K562 (cell line): ENCODE data around the gene RHOC. TPM values are rescaled to one million over a fixed set of nuclear protein-coding genes. Genes with fewer than 3 reads are reported as not detected.

Experiments
- FOXJ2 ChIP-seq: fragments of 200-800 bp; sonication (Bioruptor generic); IDR thresholded peaks from 2 replicates; pipeline ENCODE4 v1.6.1; 2016; ENCODE audit warnings: missing genetic modification characterization, missing compliant biosample characterization
- GTF2F1 ChIP-seq: IDR thresholded peaks from 2 replicates; pipeline ENCODE4 v1.6.1; 2011; ENCODE audit warnings: low read depth, low read length, improper control_type of control experiment
- IFI16 ChIP-seq: fragments of 250-450 bp; sonication (Bioruptor Pico); IDR thresholded peaks from 2 replicates; pipeline ENCODE4 v2.1.2; 2022; ENCODE audit warnings: mild to moderate bottlenecking, inconsistent platforms
- L3MBTL2 ChIP-seq: fragments of 450-650 bp; IDR thresholded peaks from 2 replicates; pipeline ENCODE4 v1.6.1; 2016; ENCODE audit warnings: mild to moderate bottlenecking, moderate library complexity
- NFIX ChIP-seq: fragments of 250-450 bp; sonication (Bioruptor Pico); IDR thresholded peaks from 2 replicates; pipeline ENCODE4 v1.4.0; 2020; ENCODE audit warnings: low read depth, mild to moderate bottlenecking, moderate library complexity
- ZFP1 ChIP-seq: fragments of 450-650 bp; formaldehyde crosslinking; IDR thresholded peaks from 2 replicates; pipeline ENCODE4 v1.4.0; 2020; ENCODE audit warnings: mild to moderate bottlenecking, mixed read lengths
- ZKSCAN3 ChIP-seq: fragments of 250-450 bp; sonication (Bioruptor Pico); IDR thresholded peaks from 2 replicates; pipeline ENCODE4 v1.4.0; 2020
- ZNF239 ChIP-seq: fragments of 250-450 bp; sonication (Bioruptor Pico); IDR thresholded peaks from 2 replicates; pipeline ENCODE4 v1.4.0; 2020; ENCODE audit warnings: mild to moderate bottlenecking
- polyA plus RNA-seq, 8 experiments: library from polyadenylated mRNA; depleted of rRNA in 4 of 8; stranded (reverse) in 5 of 8; unstranded in 3 of 8; fragments of >200 nt; fragmentation: Nextera tagmentation in 2 of 8; fragmentation: Illumina TruSeq in 1 of 8; extraction: Ambion mirVana in 2 of 8; extraction: Trizol in 1 of 8; gene quantifications; 2 replicates each; pipeline versions ENCODE4 v1.2.1 to v1.2.3, GENCODE V29; 2011 to 2014; ENCODE audit warnings: inconsistent platforms in 1 of 8, missing spikeins in 1 of 8
- total RNA-seq, 7 experiments: library from RNA; depleted of rRNA in 6 of 7; stranded (reverse); fragments of >200 nt in 6 of 7; fragmentation: Illumina TruSeq in 2 of 7; extraction: Trizol in 2 of 7; gene quantifications; 2 replicates each; pipeline versions ENCODE4 v1.2.1 to v1.2.3, GENCODE V29; 2011 to 2021; ENCODE audit warnings: low replicate concordance in 1 of 7
- TF ChIP-seq, protein P1 (sequence below), 2 experiments: fragments of 450-650 bp; formaldehyde crosslinking in 1 of 2; IDR thresholded peaks; 2 replicates each; pipeline versions ENCODE4 v1.4.0 to v1.6.1; 2014 to 2020; ENCODE audit warnings: mild to moderate bottlenecking in 2 of 2, borderline replicate concordance in 1 of 2, low read depth in 1 of 2
- TF ChIP-seq, protein P2 (sequence below): sonication (generic); formaldehyde crosslinking; IDR thresholded peaks from 2 replicates; pipeline ENCODE4 v1.8.0; 2023; ENCODE audit warnings: mild to moderate bottlenecking, missing genetic modification reagents
- TF ChIP-seq, protein P3 (sequence below): fragments of 450-650 bp; IDR thresholded peaks from 2 replicates; pipeline ENCODE4 v1.6.1; 2017; ENCODE audit warnings: antibody characterized with exemption, mild to moderate bottlenecking

RHOC gene
- total and polyA plus RNA-seq, 9 of the 15 experiments (the other 6 are each of a cell fraction or from before 2014, with no cell fraction given), result 35.2 to 364 (median 204) TPM

DNA sequence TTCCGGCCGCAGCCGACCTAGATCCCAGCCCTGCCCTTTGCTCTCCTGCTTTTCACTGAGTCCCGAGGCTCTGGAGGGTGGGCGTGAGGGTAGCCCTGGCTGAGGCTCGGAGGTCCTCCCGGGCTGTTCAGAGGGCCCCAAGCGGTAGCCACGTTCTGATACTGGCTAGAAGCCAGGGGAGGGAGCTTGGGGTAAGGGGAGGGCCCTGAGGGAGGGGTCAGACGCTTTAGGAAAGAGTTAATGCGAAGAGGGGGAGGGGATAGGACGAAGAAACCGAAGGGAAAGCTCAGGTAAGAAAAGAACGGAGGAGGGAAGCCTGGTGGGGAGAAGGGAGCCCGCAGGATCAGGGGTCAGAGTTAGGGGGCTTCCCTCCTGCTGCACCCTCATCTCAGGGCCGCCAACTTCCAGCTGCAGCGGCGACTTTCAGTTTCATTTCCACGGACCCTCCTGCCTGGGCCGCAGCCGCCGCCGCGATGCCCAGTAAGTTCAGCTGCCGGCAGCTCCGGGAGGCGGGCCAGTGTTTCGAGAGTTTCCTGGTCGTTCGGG, 32.4 kb downstream of the RHOC start, which contains the start of gene MOV10 (continued):
- TF ChIP-seq, protein P1, sequence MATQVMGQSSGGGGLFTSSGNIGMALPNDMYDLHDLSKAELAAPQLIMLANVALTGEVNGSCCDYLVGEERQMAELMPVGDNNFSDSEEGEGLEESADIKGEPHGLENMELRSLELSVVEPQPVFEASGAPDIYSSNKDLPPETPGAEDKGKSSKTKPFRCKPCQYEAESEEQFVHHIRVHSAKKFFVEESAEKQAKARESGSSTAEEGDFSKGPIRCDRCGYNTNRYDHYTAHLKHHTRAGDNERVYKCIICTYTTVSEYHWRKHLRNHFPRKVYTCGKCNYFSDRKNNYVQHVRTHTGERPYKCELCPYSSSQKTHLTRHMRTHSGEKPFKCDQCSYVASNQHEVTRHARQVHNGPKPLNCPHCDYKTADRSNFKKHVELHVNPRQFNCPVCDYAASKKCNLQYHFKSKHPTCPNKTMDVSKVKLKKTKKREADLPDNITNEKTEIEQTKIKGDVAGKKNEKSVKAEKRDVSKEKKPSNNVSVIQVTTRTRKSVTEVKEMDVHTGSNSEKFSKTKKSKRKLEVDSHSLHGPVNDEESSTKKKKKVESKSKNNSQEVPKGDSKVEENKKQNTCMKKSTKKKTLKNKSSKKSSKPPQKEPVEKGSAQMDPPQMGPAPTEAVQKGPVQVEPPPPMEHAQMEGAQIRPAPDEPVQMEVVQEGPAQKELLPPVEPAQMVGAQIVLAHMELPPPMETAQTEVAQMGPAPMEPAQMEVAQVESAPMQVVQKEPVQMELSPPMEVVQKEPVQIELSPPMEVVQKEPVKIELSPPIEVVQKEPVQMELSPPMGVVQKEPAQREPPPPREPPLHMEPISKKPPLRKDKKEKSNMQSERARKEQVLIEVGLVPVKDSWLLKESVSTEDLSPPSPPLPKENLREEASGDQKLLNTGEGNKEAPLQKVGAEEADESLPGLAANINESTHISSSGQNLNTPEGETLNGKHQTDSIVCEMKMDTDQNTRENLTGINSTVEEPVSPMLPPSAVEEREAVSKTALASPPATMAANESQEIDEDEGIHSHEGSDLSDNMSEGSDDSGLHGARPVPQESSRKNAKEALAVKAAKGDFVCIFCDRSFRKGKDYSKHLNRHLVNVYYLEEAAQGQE (IDR thresholded peaks at IDR 0.05; ENCODE audit: borderline replicate concordance), result peak; percentile 48; the same call in 1 of the 2 replicates
- TF ChIP-seq, protein P1 (CRISPR knock-in tag; IDR thresholded peaks at IDR 0.05; ENCODE audit: low read depth), result peak; percentile 22; the same call in 1 of the 2 replicates
- TF ChIP-seq, protein P2, sequence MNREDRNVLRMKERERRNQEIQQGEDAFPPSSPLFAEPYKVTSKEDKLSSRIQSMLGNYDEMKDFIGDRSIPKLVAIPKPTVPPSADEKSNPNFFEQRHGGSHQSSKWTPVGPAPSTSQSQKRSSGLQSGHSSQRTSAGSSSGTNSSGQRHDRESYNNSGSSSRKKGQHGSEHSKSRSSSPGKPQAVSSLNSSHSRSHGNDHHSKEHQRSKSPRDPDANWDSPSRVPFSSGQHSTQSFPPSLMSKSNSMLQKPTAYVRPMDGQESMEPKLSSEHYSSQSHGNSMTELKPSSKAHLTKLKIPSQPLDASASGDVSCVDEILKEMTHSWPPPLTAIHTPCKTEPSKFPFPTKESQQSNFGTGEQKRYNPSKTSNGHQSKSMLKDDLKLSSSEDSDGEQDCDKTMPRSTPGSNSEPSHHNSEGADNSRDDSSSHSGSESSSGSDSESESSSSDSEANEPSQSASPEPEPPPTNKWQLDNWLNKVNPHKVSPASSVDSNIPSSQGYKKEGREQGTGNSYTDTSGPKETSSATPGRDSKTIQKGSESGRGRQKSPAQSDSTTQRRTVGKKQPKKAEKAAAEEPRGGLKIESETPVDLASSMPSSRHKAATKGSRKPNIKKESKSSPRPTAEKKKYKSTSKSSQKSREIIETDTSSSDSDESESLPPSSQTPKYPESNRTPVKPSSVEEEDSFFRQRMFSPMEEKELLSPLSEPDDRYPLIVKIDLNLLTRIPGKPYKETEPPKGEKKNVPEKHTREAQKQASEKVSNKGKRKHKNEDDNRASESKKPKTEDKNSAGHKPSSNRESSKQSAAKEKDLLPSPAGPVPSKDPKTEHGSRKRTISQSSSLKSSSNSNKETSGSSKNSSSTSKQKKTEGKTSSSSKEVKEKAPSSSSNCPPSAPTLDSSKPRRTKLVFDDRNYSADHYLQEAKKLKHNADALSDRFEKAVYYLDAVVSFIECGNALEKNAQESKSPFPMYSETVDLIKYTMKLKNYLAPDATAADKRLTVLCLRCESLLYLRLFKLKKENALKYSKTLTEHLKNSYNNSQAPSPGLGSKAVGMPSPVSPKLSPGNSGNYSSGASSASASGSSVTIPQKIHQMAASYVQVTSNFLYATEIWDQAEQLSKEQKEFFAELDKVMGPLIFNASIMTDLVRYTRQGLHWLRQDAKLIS (CRISPR knock-in tag), result no peak
- TF ChIP-seq FOXJ2 (tag) (no peak), GTF2F1 (no peak), ZKSCAN3 (no peak), IFI16 (CRISPR knock-in tag) (no peak), ZNF239 (CRISPR knock-in tag) (no peak), NFIX (CRISPR knock-in tag) (0 out of 2 replicates have a peak, but pooled peaks have one; percentile 28), L3MBTL2 (no peak), ZFP1 (CRISPR knock-in tag) (no peak)
- TF ChIP-seq, protein P3, sequence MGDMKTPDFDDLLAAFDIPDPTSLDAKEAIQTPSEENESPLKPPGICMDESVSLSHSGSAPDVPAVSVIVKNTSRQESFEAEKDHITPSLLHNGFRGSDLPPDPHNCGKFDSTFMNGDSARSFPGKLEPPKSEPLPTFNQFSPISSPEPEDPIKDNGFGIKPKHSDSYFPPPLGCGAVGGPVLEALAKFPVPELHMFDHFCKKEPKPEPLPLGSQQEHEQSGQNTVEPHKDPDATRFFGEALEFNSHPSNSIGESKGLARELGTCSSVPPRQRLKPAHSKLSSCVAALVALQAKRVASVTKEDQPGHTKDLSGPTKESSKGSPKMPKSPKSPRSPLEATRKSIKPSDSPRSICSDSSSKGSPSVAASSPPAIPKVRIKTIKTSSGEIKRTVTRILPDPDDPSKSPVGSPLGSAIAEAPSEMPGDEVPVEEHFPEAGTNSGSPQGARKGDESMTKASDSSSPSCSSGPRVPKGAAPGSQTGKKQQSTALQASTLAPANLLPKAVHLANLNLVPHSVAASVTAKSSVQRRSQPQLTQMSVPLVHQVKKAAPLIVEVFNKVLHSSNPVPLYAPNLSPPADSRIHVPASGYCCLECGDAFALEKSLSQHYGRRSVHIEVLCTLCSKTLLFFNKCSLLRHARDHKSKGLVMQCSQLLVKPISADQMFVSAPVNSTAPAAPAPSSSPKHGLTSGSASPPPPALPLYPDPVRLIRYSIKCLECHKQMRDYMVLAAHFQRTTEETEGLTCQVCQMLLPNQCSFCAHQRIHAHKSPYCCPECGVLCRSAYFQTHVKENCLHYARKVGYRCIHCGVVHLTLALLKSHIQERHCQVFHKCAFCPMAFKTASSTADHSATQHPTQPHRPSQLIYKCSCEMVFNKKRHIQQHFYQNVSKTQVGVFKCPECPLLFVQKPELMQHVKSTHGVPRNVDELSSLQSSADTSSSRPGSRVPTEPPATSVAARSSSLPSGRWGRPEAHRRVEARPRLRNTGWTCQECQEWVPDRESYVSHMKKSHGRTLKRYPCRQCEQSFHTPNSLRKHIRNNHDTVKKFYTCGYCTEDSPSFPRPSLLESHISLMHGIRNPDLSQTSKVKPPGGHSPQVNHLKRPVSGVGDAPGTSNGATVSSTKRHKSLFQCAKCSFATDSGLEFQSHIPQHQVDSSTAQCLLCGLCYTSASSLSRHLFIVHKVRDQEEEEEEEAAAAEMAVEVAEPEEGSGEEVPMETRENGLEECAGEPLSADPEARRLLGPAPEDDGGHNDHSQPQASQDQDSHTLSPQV, result no peak
